ENCODE measurements around the gene DIPK2B.

DNA sequence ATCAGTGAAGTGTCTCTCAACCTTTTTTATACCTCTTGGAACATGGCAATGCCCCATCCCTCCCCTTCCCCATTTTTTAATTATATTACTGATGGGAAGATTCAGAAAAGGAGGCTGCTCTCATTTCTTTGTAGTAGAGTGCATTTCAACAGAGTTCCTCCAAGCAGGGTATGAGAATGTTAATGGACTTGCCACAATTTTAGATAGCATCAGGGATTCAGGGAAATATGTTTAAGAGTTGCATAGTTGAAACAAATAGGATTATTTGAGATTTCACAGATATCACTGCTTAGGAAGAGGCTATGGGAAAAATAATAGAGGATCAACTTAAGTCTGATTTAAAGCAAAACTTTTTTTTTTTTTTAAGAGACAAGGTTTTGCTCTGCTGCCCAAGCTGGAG, 46.2 kb downstream of the DIPK2B start:
- TF ChIP-seq GATA3 (IDR thresholded peaks at IDR 0.05; ENCODE audit: low read depth, low read length) (no peak), GATA2 (IDR thresholded peaks at IDR 0.05; ENCODE audit: low read depth, low read length) (no peak)
